Measurements from ENCODE around the gene ARHGAP8. TPM values are rescaled to one million over a fixed set of nuclear protein-coding genes. Genes with fewer than 3 reads are reported as not detected.

ARHGAP8 gene
- total and polyA plus RNA-seq, 2 experiments from 2014 or later: 24.0 to 50.4 TPM

GRCh38 chr22:44889255-44889878, 137.0 kb downstream of the ARHGAP8 start:
- Histone ChIP-seq H3K9me3 (ENCODE audit: low read depth) (no peaks in the 10 kb centered on the region), H3K79me2 (no peaks in the 10 kb centered on the region), H3K9me2 (replicated peaks; ENCODE audit: insufficient read depth) (no peaks in the 10 kb centered on the region), H3K36me3 (replicated peaks; ENCODE audit: insufficient read depth, low read depth) (no peaks in the 10 kb centered on the region), H3K4me2 (no peak overlapping the region), H4K20me1 (ENCODE audit: insufficient read depth, poor library complexity, severe bottlenecking) (no peaks in the 10 kb centered on the region), H3K27me3 (no peaks in the 10 kb centered on the region), H3K4me3 (no peak overlapping the region), H2AFZ (no peak overlapping the region), H3K4me1 (ENCODE audit: insufficient read depth) (no peaks in the 10 kb centered on the region), H3K27ac (no peak overlapping the region)
- no peak for TF ChIP-seq EZH2phosphoT487 (IDR thresholded peaks at IDR 0.05; ENCODE audit: low read depth, severe bottlenecking, unreplicated experiment)
- no peak for TF ChIP-seq EZH2 (IDR thresholded peaks at IDR 0.05; ENCODE audit: borderline replicate concordance)
- no peak for TF ChIP-seq CTCF (IDR thresholded peaks at IDR 0.05; ENCODE audit: poor library complexity)
- no peak for DNase-seq (ENCODE audit: low spot score)
- 81% methylated on average over 14 of the region's 14 CpGs for WGBS (ENCODE audit: low lambda C conversion rate, missing lambda C conversion rate)

GRCh38 chr22:44890416-44891292, 138.3 kb downstream of the ARHGAP8 start:
- H3K4me1 ChIP-seq (ENCODE audit: insufficient read depth): no peaks in the 10 kb centered on the region
- no peaks in the 10 kb centered on the region for H3K9me3 ChIP-seq (ENCODE audit: low read depth)
- no peak overlapping the region for H3K4me2 ChIP-seq
- no peak overlapping the region for H3K27ac ChIP-seq
- no peak for TF ChIP-seq EZH2 (IDR thresholded peaks at IDR 0.05; ENCODE audit: borderline replicate concordance)
- TF ChIP-seq CTCF (IDR thresholded peaks at IDR 0.05; ENCODE audit: poor library complexity): no peak
- TF ChIP-seq EZH2phosphoT487 (IDR thresholded peaks at IDR 0.05; ENCODE audit: low read depth, severe bottlenecking, unreplicated experiment): no peak
- no peaks in the 10 kb centered on the region for H4K20me1 ChIP-seq (ENCODE audit: insufficient read depth, poor library complexity, severe bottlenecking)
- no peaks in the 10 kb centered on the region for H3K27me3 ChIP-seq
- no peak for DNase-seq (ENCODE audit: low spot score)
- H2AFZ ChIP-seq: no peak overlapping the region
- H3K79me2 ChIP-seq: no peaks in the 10 kb centered on the region
- 95% methylated on average over 20 of the region's 20 CpGs for WGBS (ENCODE audit: low lambda C conversion rate, missing lambda C conversion rate)
- H3K36me3 ChIP-seq (replicated peaks; ENCODE audit: insufficient read depth, low read depth): no peaks in the 10 kb centered on the region
- H3K9me2 ChIP-seq (replicated peaks; ENCODE audit: insufficient read depth): no peaks in the 10 kb centered on the region
- H3K4me3 ChIP-seq: no peak overlapping the region

- 93% methylated on average over 11 of the region's 11 CpGs for WGBS (ENCODE audit: low lambda C conversion rate, missing lambda C conversion rate)
- Histone ChIP-seq H2AFZ (no peak overlapping the region), H3K27ac (no peak overlapping the region), H3K4me2 (no peak overlapping the region), H3K9me3 (ENCODE audit: low read depth) (no peaks in the 10 kb centered on the region), H3K9me2 (replicated peaks; ENCODE audit: insufficient read depth) (no peaks in the 10 kb centered on the region), H3K27me3 (no peaks in the 10 kb centered on the region), H3K79me2 (no peaks in the 10 kb centered on the region), H3K36me3 (replicated peaks; ENCODE audit: insufficient read depth, low read depth) (no peaks in the 10 kb centered on the region), H4K20me1 (ENCODE audit: insufficient read depth, poor library complexity, severe bottlenecking) (no peaks in the 10 kb centered on the region), H3K4me1 (ENCODE audit: insufficient read depth) (no peaks in the 10 kb centered on the region), H3K4me3 (no peak overlapping the region)
- DNase-seq (ENCODE audit: low spot score): no peak
- TF ChIP-seq CTCF (IDR thresholded peaks at IDR 0.05; ENCODE audit: poor library complexity): no peak
- no peak for TF ChIP-seq EZH2 (IDR thresholded peaks at IDR 0.05; ENCODE audit: borderline replicate concordance)
- TF ChIP-seq EZH2phosphoT487 (IDR thresholded peaks at IDR 0.05; ENCODE audit: low read depth, severe bottlenecking, unreplicated experiment): no peak
These were observed 138.9 kb downstream of the ARHGAP8 start for GRCh38 chr22:44891293-44891747.

Measured in hepatocyte (in vitro differentiated cells).